Pons (tissue), 1 donor: ENCODE results near the gene RAP1GDS1.
"Not testable (repeated sequence)": the region's sequence is repeated elsewhere in the genome, so short reads cannot be mapped to it uniquely, and the experiment has no call there.

Experiments used
- DNase-seq: peaks from one replicate; pipeline ENCODE4 v3.0.0-alpha.2; 2016; ENCODE audit warnings: low spot score

Gene RAP1GDS1

DNA sequence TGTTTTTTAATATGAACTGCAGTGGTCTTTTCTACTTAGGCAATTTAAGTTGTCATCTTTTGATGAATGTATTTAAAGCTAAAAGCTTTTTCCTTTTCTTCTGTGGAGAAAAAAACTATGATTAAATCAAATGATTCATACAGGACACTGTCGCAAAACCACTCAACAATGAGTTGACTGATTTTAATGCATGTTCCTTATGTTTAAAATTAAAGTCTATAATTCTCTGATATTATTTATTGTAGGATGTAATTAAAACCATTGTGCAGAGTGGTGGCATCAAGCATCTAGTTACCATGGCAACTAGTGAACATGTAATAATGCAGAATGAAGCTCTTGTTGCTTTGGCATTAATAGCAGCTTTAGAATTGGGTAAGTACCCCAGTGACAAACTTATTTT is 172.5 kb downstream of the RAP1GDS1 start:
- DNase-seq = no peak

DNA sequence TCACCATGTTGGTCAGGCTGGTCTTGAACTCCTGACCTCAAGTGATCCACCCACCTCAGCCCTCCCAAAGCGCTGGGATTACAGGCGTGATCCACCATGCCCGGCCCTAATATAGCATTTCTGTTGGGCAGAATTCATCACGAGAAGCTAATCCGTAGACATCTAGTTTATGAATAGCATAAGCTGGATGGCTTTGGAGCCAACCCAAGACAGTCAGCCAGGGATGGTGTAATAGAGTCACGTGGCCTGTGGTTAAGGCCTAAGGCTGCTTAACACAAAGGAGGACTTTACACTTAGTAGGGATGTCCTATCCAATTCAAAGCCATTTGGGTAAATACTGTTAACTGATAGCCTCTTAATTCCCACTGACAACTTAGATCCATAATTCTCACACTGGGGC is 173.6 kb downstream of the RAP1GDS1 start:
- DNase-seq = no peak

DNA sequence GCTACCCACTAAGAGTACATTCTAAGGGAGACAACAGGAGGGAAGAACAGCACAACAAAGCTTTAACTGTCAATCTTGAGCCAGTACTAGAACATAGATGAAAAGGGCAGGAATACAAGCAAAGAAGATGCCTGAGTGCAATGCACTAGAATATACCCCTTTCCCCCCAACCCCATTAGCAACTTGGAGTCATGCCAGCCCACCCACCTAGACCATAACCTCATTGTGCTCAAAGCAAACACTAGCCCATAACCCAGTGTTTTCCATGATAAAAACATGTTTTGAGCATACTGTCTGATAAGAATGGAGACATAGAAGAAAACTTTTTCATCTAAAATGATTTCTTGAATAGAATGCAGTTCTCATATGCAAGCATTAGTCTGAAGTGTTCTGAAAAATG is 183.2 kb downstream of the RAP1GDS1 start:
- no peak for DNase-seq

DNA sequence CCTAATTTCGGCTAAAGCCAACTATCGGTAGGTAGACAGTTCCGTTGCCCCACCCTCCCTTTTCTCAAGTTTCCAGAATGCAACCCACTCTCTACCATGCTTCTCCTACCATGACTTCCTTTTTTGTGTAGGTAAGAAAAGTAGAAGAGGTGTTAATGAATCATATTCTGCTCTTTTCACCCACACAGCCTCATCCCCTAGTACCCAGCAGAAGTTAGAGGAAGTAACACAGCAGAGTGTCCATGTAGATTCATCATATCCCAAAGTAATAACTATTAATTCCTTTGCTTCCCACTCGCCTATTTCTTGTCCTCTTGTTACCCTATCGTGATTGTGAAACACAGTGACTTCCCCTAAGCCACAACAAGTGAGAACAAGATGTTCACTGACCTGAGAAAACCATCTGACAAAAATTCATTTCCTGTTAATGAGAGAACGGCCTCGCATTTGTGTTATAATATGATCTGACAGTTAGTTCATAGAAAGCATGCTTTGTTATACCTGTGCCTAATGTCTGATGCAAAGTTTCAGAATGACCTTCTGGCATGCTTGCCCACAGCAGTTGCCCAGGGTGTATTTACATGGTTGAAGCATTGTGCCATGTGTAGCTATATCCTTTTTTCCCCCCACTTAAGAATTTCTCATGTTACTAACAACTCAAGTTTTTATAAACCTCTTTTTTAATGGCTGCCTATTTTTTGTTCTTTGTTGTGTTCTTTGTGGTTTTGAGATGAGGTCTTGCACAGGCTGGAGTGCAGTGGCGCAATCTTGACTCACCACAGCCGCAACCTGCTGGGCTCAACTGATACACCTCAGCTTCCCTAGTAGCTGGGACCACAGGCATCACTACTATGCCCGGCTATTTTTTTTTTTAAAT is 185.6 kb downstream of the RAP1GDS1 start:
- DNase-seq = no peak

DNA sequence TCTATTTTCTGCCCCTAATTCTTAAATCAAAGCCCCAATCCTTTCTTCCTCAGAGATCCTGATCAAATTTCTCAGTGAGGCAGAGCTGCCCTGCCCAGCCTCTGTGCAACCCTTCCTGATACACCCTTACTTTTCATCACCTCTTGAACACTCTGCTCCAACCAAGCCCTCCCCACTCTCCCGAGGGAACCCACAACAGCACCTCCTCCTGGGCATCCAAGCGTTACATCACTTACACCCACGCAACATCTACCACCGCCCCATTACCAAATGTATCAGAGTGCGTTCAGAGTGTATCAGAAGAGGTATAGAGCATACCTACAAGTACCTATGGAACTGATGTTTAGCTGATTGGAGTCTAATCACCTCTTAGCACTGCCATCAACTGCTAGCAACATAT is 186.5 kb downstream of the RAP1GDS1 start:
- no peak for DNase-seq

DNA sequence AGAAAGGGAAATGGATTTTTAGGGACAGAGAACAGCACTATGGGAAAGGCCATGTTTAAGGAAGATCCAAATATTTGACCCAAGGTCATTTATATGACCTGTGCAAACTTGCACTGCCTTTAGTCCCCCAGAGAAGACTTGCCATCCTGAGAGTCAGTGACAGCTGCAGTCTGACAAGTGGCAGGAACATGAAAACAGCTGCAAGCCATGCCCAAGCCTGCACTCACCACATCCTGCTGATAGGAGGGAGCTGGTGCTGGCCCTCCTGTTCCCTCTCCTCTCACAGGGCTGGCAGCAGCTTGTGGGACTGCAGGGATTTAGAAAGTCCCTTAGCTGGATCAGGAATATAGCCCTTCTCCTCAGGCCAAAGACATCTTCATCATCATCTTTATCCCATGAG is 187.7 kb downstream of the RAP1GDS1 start:
- no peak for DNase-seq

DNA sequence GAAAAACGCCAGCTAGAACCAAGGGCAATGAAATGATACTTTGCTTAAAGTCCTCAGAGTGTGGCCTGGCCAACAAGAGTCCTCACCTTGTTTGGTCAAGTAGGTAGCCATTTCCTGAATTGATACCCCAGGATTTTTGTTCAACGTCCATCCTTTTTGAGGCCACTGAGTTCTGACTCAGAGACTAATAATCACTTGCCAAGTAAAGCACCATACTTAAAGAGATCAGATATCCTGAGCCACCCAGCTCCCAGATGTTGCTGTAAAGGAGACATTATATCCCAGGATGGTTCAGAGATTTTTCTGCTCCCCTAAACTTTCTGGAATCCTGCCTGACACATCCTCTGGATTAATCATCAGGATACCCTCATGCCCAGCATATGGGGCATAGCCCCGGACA is 190.9 kb downstream of the RAP1GDS1 start:
- DNase-seq = no peak

DNA sequence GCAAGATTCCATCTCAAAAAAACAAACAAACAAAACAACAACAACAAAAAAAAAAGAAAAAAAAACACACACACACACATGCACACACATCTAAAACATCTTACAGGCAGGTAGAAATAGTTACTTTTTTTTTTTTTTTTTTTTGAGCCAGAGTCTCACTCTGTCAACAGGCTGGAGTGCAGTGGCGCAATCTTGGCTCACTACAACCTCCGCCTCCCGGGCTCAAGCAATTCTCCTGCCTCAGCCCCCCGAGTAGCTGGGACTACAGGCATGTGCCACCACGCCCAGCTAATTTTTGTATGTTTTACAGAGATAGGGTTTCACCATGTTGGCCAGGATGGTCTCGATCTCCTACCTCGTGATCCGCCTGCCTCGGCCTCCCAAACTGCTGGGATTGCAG is 196.2 kb downstream of the RAP1GDS1 start:
- not testable (repeated sequence) for DNase-seq

DNA sequence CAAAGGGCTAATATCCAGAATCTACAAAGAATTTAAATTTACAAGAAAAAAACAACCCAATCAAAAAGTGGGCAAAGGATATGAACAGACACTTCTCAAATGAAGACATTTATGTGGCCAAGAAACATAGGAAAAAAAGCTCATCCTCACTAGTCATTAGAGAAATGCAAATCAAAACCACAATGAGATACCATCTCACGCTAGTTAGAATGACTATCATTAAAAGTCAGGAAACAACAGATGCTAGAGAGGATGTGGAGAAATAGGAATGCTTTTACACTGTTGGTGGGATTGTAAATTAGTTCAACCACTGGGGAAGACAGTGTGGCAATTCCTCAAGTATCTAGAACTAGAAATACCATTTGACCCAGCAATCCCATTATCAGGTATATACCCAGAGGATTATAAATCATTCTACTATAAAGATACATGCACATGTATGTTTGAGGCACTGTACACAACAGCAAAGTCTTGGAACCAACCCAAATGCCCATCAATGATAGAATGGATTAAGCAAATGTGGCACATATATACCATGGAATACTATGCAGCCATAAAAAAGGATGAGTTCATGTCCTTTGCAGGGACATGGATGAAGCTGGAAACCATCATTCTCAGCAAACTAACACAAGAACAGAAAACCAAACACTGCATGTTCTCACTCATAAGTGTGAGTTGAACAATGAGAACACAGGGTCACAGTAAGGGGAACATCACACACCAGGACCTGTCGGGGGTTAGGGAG is 200.1 kb downstream of the RAP1GDS1 start:
- not testable (repeated sequence) for DNase-seq

DNA sequence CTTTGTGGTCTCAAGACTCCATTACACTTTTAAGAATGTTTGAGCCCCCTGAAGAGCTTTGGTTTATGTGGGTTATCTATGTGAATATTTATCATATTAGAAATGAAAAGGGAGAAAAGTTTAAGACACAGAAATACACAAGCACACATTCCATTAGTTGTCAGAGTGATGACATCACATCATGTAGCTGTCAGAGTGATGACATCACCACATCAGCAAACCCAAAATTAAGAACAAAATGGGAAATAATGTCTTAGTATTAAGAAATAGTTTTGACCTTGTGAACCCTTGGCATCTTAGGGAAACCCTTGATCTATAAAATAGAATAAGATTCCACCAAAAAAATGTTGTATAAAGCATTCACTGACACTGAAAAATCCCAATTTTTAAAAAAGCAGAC is 201.3 kb downstream of the RAP1GDS1 start:
- no peak for DNase-seq

DNA sequence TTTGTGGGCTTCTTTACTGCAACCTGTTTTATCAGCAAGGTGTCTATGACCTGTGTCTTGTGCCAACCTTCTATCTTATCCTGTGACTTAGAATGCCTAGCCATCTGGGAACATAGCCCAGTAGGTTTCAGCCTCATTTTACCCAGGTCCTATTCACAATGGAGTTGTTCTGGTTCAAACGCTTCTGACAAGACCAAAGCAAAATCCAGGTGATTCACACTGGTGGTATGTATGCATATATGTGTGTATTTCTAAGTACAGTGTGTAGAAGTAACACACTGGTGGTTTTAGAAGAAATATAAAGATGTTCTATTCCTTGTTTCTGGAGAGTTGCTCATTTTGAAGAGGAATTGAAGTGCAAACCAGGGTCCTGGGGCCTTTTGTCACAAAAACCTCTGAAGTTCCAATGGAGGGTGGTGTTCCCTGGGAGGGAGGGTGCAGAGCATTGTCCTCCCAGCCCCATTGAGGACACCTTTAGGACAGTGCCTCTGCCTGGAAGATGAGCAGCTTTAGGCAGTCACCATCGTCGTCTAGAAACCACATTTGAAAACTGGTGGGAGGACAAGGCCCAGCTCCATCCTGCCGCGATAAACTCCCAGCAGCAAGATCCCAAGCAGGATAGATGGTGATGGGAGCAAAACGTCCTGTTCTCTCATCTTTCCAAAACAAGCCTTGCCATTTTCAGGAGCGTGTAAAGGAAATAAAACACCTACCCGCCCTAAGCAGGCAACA is 205.8 kb downstream of the RAP1GDS1 start:
- DNase-seq = no peak

DNA sequence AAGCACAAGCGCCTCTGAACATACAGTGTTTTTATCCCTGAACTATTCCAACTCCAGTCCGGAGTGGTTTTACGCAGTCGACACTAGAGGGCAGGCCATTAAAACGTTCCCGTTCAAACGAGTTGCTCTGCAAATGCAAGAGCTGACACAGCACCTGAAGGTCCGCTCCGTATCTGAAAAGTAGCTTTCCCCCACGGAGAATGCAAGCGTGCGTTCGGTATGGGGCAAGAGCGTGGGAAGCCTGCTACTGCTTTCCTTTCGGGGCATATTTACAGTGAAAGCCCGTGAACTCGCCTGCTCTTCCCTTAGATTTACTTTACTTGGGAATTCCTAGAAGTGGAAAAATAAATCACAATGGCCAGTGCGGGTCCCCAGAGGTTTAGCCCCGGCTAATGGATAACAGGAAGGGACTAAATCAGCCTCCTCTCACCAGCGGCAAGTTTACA is 206.5 kb downstream of the RAP1GDS1 start:
- DNase-seq = peak; percentile 91

DNA sequence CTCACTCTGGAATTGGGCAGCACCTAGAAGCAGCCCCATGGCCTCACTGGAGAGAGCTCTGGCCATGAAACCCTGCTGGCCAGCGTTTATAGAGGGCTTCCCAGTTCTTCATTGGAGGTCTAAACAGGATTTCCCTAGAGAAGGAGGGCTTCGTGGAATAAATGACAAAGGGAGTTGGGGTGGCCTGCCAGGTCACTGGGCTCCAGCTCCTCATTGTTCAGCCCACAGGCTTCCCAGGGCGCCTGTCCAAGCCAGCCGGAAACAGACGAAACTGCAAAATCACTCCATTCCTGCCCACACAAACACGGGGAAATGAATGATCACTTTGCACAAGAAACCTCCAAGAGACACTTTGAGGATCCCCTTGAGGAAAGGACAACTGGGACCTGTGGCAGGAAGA is 207.5 kb downstream of the RAP1GDS1 start:
- peak; percentile 70 for DNase-seq

DNA sequence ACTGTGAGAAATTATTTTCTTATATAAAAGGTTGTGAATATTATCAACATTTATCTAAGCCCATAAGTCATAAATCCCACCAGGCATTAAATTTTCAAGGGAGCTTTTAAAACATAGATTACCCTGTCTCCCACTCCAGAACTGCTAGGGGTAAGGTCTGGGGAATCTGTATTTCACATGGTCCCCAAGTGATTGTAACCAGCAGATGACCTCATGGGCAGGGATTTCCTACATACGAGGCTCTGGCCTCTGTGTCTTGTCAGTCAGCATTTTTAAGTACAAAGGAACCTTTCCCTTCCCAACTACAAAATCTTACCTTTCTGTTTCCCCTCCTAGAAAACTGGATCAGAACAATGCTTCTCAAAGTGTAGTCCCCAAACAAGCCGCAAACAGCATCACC is 208.6 kb downstream of the RAP1GDS1 start:
- DNase-seq = no peak

DNA sequence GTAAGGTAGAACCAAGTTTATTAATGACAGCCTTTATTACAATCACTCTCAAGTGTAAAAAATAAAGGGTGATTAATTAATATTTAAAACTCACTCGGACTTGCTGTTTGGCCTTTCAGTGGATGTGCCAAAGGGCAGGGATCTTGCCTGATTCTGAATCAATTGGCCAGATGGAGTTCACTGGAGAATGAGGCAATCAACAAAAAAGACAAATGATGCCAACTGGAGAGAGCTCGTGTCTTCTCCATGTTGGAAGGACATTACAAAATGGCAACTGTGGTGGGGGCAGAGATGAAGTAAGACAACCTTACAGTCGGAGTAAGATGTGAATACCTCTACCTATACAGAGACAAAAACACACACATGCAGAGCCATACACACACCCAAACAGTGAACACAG is 209.2 kb downstream of the RAP1GDS1 start:
- no peak for DNase-seq

DNA sequence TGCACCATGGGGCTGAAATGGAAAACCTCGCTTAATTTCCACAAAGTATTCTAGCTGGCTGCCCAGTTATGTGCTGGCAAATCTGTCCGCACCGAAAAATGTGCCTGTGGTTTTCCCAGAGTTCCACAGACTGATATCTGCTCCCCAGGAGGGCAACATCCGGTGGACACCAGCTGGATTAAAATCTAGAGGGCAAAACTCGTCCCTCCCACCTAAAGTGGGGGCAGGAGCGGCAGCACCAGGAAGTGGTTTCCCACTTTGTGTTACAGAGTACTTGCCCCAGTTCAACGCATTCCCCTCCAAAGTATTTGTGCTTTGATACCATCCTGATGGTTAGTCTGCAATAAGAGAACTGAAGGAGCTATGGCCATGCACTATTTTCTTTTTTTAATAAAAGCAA is 209.6 kb downstream of the RAP1GDS1 start:
- no peak for DNase-seq

DNA sequence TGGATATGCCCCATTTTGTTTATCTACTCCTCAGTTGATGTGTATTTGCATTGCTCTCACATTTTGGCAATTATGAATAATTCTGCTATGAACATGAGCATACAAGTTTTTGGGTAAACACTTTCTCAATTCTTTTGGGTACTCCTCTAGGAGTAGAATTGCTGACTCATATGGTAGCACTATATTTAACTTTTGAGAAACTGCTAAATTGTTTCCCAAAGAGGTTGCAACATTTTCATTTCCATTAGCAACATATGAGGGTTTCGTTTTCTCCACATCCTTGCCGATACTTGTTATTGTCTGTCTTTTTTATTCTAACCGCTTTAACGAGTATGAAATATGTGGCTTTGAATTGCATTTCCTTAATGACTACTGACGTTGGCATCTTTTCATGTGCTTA is 211.9 kb downstream of the RAP1GDS1 start:
- no peak for DNase-seq

DNA sequence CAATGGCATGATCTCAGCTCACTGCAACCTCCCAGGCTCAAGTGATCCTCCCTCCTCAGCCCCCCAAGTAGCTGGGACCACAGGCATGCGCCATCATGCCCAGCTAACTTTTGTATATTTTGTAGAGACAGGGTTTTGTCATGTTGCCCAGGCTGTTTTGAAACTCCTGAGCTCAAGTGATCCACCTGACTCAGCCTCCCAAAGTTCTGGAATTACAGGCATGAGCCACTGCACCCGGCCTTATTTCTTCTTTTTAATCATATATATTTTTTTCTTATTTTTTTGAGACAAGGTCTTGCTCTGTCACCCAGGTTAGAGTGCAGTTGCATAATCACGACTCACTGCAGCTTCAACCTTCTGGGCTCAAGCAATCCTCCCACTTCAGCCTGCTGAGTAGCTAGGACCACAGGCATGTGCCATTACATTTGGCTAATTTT is 213.2 kb downstream of the RAP1GDS1 start:
- no peak for DNase-seq

DNA sequence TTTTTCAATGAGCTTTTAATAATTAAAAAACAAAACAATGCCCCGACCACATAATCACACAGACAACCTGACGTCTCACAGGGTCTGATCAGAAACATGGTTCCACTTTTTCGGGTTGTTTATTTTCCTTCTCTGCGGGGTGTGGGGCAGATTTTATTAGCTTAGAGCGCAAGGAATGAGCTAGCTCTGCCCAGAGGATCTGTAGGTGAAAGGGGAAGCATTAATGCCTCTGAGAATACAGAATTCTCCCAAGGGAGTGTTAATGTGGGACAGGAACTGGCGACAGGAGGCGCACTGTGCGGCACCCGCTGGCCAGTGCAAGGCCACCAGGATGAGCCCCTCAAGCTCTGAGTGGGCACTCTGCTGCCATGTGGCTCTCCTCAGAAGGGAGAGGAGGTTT is 215.7 kb downstream of the RAP1GDS1 start:
- no peak for DNase-seq

DNA sequence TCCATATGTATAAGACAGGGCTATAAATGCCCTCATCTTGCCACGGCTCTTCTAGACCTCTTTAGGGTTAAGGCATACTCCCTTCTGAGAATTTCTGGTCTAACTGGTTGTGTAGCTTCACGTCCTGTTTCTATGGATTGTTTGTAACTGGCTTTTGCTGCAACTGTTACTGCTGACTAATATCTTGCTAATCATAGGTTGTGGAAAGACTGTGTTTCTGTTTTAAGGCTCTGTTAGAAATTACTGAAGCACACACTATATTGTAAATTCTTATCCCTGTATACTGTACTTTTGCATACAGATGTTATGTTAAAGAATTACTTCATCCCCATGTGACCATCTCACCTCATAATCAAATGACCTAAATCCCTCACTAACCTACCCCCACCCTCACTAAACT is 218.4 kb downstream of the RAP1GDS1 start:
- DNase-seq = not testable (repeated sequence)

DNA sequence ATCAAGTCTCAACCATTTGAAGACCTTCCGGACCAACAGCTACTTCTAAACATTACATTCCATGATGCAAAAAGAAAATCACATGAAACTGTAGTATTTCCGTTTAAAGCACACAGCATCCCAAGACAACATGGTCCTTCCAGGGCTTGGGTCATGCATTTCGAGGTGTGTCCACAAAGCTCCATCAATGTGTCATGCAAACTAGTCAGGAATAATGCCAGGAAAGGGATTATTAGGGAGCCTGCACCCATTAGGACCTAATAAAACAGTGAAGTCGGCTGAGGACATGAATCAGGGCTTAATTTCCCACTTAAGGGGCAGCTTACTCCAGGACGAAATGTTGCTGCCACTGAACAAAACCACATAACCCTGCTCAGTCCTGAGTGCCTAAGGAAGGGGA is 219.4 kb downstream of the RAP1GDS1 start:
- DNase-seq = no peak

DNA sequence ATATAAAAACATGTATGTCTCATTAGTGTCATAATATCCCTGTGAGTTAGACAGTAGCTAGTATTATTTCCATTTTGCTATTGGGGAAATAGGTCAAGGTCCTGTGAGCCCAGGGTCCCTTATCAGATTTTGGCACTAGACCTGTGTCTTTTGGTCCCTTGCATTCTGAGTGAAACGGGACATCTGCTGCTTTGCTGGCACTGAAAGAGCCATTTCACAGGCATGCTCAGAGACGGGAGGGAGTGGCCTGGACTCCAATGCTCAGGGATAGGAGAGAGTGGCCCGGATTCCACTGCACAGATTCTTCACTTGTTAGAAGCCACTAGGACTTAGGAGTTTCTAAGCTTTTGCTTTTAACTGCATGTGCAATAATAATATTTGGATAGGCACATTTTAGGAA is 220.0 kb downstream of the RAP1GDS1 start:
- peak; percentile 77 for DNase-seq

DNA sequence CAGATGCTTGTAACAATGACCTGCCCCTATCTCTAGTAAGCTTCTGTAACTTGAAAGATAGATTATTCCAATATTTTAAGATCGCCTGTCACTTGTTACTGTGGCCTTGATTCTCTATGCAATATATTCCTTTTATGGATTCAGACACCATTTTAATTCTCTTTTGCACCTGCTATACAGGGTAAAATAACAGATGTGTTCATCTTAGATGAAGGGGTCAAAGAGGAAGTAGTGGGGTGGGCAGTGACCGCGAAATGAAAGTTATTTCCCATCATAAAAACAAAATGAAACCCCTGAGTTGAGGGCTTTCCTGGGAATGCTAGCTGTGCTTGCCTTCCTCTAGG is 221.3 kb downstream of the RAP1GDS1 start:
- no peak for DNase-seq
